Measurements from ENCODE around the gene IL32.

- TF ChIP-seq CTCF (IDR thresholded peaks at IDR 0.05; ENCODE audit: poor library complexity), result no peak
- peak; percentile 82 for TF ChIP-seq EZH2phosphoT487 (IDR thresholded peaks at IDR 0.05; ENCODE audit: low read depth, severe bottlenecking, unreplicated experiment)
These were observed 19.4 kb upstream of the IL32 start, which contains the start of gene MMP25 for GRCh38 chr16:3045758-3046640.

All from hepatocyte (in vitro differentiated cells).